ENCODE data around the gene CNGB1. TPM values are rescaled to one million over a fixed set of nuclear protein-coding genes. Genes with fewer than 3 reads are reported as not detected.

CNGB1 gene
- total RNA-seq, 1 donor, result not detected

DNA sequence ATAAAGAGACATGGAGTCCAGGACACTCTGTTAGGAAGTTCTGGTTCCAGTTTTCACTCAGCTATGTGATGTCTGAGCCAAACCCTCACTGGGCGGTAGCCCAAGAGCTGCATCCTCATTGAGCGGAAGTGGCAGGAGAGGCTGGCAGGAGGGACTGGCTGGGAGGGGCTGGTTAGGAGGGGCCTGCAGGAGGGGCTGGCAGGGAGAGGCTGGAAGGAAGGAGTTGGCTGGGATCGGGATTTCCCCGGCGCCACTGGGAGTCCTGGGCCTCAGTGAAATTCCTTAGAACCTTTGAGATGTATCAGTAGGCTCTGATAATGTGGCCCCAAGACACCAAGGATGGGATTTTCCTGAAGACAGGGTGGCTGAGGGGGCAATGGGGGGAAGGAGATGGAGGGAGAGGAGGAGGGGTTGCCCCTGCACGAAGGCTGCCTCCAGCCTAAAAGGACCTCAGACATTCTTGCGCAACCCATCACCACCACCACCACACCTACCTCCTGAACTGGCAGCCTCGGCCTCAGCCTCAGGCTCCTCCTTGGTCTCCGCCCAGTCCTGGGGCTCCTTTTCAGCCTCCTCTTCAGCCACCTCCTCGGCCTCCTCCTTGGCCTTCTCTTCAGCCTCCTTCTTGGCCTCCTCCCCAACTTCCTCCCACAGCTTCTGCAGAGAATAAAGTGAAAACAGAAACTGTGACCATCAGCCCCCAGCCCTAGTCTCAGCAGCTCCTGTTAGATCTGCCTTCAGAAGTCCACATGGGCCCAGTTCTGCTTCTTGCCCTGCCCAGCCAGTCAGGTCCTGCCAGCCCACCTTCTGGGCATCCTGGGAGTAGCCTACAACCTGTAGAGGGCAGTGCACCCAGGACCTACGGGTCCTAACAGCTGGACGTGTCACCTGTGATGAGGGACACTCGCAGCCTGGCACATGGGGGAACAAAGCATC lies 31.7 kb downstream of the CNGB1 start:
- TF ChIP-seq, protein P1, sequence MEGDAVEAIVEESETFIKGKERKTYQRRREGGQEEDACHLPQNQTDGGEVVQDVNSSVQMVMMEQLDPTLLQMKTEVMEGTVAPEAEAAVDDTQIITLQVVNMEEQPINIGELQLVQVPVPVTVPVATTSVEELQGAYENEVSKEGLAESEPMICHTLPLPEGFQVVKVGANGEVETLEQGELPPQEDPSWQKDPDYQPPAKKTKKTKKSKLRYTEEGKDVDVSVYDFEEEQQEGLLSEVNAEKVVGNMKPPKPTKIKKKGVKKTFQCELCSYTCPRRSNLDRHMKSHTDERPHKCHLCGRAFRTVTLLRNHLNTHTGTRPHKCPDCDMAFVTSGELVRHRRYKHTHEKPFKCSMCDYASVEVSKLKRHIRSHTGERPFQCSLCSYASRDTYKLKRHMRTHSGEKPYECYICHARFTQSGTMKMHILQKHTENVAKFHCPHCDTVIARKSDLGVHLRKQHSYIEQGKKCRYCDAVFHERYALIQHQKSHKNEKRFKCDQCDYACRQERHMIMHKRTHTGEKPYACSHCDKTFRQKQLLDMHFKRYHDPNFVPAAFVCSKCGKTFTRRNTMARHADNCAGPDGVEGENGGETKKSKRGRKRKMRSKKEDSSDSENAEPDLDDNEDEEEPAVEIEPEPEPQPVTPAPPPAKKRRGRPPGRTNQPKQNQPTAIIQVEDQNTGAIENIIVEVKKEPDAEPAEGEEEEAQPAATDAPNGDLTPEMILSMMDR (IDR thresholded peaks at IDR 0.05; ENCODE audit: insufficient read depth, low read depth, low read length), result no peak
- no peak overlapping the region for H3K4me3 ChIP-seq (ENCODE audit: low read depth, low read length)
- peak; percentile 20 for DNase-seq (ENCODE audit: low read depth)

DNA sequence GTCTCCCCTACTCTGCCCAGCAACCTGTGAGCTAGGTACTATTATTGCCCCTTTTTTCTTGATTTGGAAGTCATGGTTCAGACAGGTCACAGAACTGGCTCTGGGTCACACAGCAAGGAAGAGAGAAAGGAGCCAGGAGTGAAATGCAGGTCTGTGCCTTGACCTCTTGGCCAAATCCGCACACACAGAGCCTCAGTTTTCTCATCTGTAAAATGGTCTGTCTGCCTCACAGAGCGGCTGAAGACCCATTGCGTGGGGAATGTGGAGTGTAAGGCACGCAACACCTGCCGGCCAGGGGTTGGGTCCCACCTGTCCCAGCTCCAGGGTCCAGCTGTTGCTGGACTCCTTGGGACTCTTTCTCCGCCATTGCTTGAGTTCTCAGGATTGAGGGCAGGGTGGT lies 32.4 kb downstream of the CNGB1 start:
- TF ChIP-seq, protein P1 (IDR thresholded peaks at IDR 0.05; ENCODE audit: insufficient read depth, low read depth, low read length), result no peak
- H3K4me3 ChIP-seq (ENCODE audit: low read depth, low read length), result no peak overlapping the region
- no peak for DNase-seq (ENCODE audit: low read depth)

DNA sequence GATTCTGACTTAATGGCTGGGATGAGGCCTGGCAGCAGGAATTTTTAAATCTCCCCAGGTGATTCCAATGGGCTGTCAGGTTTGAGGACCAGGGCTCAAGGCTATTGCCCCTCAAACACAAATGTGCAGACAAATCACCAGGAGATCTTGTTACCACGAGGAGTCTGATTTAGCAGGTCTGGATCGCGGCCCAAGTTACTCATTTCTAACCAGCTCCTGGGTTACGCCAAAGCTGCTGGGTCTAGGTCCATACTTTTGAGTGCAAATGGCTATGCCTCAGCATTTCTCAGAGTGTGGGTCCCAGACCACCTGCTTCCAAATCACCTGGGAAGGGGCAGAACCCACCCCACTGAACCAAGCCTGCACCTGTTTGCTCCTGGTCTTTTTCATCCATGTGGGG lies 33.1 kb downstream of the CNGB1 start:
- no peak overlapping the region for H3K4me3 ChIP-seq (ENCODE audit: low read depth, low read length)
- DNase-seq (ENCODE audit: low read depth), result no peak
- TF ChIP-seq, protein P1 (IDR thresholded peaks at IDR 0.05; ENCODE audit: insufficient read depth, low read depth, low read length), result no peak

DNA sequence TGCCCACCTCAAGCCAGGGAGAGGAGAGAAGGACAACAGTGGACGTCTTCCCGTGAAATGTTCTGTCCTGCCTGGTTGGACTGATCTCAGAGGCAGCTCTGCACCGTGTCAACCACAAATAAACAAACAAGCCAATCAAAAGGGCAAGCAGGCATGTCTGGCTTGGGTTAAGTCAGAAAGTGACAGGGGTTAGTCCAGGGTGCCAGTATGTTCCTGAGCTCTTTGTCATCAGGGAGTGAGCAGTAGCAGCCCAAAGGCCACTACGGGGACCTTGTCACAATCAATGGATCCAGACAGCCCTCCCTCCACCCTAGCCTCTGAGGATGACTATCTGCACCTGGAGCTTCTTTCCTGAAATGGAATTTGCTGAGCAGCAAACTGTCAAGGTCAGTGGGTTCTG lies 35.0 kb downstream of the CNGB1 start:
- DNase-seq (ENCODE audit: low read depth), result no peak
- TF ChIP-seq, protein P1 (IDR thresholded peaks at IDR 0.05; ENCODE audit: insufficient read depth, low read depth, low read length), result no peak
- no peak overlapping the region for H3K4me3 ChIP-seq (ENCODE audit: low read depth, low read length)

DNA sequence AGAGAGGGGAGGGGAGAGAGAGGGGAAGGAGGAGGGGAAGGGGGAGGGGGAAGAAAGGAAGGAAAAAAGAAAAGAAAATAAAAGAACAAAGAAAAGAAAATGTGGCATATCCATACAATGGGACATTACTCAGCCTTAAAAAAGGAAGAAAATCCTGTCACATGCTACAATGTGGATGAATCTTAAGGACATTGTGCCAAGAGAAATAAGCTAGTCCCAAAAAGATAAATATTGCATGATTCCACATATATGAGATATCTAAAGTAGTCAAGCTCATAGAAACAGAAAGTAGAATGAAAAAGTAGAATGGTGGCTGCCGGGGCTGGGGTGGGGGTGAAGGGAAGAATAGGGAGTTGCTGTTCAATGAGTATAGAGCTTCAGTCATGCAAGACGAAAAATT lies 40.4 kb downstream of the CNGB1 start:
- no peak for DNase-seq (ENCODE audit: low read depth)
- TF ChIP-seq, protein P1 (IDR thresholded peaks at IDR 0.05; ENCODE audit: insufficient read depth, low read depth, low read length), result no peak
- no peak overlapping the region for H3K4me3 ChIP-seq (ENCODE audit: low read depth, low read length)

DNA sequence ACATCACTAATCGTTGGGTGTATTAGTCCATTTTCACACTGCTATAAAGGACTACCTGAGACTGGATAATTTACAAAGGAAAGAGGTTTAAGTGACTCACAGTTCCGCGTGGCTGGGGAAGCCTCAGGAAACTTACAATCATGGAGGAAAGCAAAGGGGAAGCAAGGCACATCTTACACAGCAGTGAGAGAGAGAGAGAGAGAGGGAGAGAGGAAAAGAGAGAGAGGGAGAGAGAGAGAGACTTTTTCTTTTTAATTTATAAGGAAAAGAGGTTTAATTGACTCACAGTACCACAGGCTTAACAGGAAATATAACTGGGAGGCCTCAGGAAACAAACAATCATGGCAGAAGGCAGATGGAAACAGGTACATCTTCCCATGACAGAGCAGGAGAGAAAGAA lies 41.7 kb downstream of the CNGB1 start:
- H3K4me3 ChIP-seq (ENCODE audit: low read depth, low read length), result no peak overlapping the region
- no peak for DNase-seq (ENCODE audit: low read depth)
- TF ChIP-seq, protein P1 (IDR thresholded peaks at IDR 0.05; ENCODE audit: insufficient read depth, low read depth, low read length), result no peak
